GM12878 (cell line): ENCODE results near the gene PCBP4. TPM values are rescaled to one million over a fixed set of nuclear protein-coding genes. Genes with fewer than 3 reads are reported as not detected.

Experiments used
- BRCA1 ChIP-seq: IDR thresholded peaks from 2 replicates; pipeline ENCODE4 v1.6.1; 2011; ENCODE audit warnings: low read depth, low read length, improper control_type of control experiment
- CBX5 ChIP-seq: sonication (generic); IDR thresholded peaks from 2 replicates; pipeline ENCODE4 v1.6.1; 2016; ENCODE audit warnings: low read depth, moderate library complexity, mild to moderate bottlenecking, inconsistent platforms
- CEBPZ ChIP-seq: fragments of 150-350 bp; IDR thresholded peaks from 2 replicates; pipeline ENCODE4 v1.6.1; 2016; ENCODE audit warnings: low read depth, low read length
- ETV6 ChIP-seq, 2 experiments: fragments of 450-650 bp in 1 of 2; IDR thresholded peaks in 1 of 2; conservative IDR thresholded peaks in 1 of 2; 2 replicates each; pipeline ENCODE4 v1.6.1; 2014; ENCODE audit warnings: antibody characterized with exemption in 1 of 2, borderline replicate concordance in 1 of 2, low read depth in 1 of 2, mild to moderate bottlenecking in 1 of 2, moderate library complexity in 1 of 2
- FOS ChIP-seq: IDR thresholded peaks from 3 replicates; pipeline ENCODE4 v1.6.1; 2011; ENCODE audit warnings: borderline replicate concordance; ENCODE audit not compliant: insufficient read length; ENCODE audit errors: extremely low read depth
- HDAC2 ChIP-seq: fragments of 200-600 bp; sonication (generic); IDR thresholded peaks from 2 replicates; pipeline ENCODE4 v1.6.1; 2017
- HSF1 ChIP-seq: fragments of 150-350 bp; IDR thresholded peaks from 2 replicates; pipeline ENCODE4 v1.6.1; 2014; ENCODE audit warnings: mild to moderate bottlenecking, low read depth, low read length
- MXI1 ChIP-seq: fragments of 150-350 bp; IDR thresholded peaks from 2 replicates; pipeline ENCODE4 v1.6.1; 2011; ENCODE audit warnings: low read depth, mild to moderate bottlenecking, inconsistent platforms, low read length, improper control_type of control experiment
- NFXL1 ChIP-seq: fragments of 450-650 bp; IDR thresholded peaks from 2 replicates; pipeline ENCODE4 v1.6.1; 2017; ENCODE audit warnings: antibody characterized with exemption, mild to moderate bottlenecking, borderline replicate concordance
- NR2C1 ChIP-seq: fragments of 450-650 bp; IDR thresholded peaks from 2 replicates; pipeline ENCODE4 v1.6.1; 2017; ENCODE audit warnings: antibody characterized with exemption, mild to moderate bottlenecking, moderate library complexity
- PAX8 ChIP-seq: fragments of 450-650 bp; IDR thresholded peaks from 2 replicates; pipeline ENCODE4 v1.6.1; 2017; ENCODE audit warnings: mild to moderate bottlenecking, moderate library complexity
- PKNOX1 ChIP-seq: fragments of 450-650 bp; IDR thresholded peaks from 2 replicates; pipeline ENCODE4 v1.6.1; 2016; ENCODE audit warnings: mild to moderate bottlenecking
- POLR2A ChIP-seq: IDR thresholded peaks from 2 replicates; pipeline ENCODE4 v1.6.1; 2011; ENCODE audit warnings: low read depth, mild to moderate bottlenecking, low read length
- POLR2AphosphoS2 ChIP-seq: IDR thresholded peaks from 2 replicates; pipeline ENCODE4 v1.6.1; 2011; ENCODE audit warnings: low read depth, mild to moderate bottlenecking, low read length, improper control_type of control experiment, moderate library complexity
- RAD21 ChIP-seq: IDR thresholded peaks from 2 replicates; pipeline ENCODE4 v1.6.1; 2011; ENCODE audit warnings: mild to moderate bottlenecking, low read depth, low read length, moderate library complexity; ENCODE audit not compliant: insufficient read depth
- RBBP5 ChIP-seq: fragments of 200-600 bp; sonication (generic); conservative IDR thresholded peaks from 2 replicates; pipeline ENCODE4 v1.6.1; 2016
- RELA ChIP-seq: fragments of 450-650 bp; IDR thresholded peaks from 2 replicates; pipeline ENCODE4 v1.8.0; 2014; ENCODE audit warnings: borderline replicate concordance; ENCODE audit not compliant: partially characterized antibody
- SIN3A ChIP-seq: IDR thresholded peaks from 2 replicates; pipeline ENCODE4 v1.6.1; 2012; ENCODE audit warnings: low read depth, low read length, improper control_type of control experiment
- SMAD1 ChIP-seq: fragments of 450-650 bp; IDR thresholded peaks from 2 replicates; pipeline ENCODE4 v1.6.1; 2018; ENCODE audit warnings: mild to moderate bottlenecking, low read depth; ENCODE audit not compliant: partially characterized antibody
- SREBF2 ChIP-seq: IDR thresholded peaks from 2 replicates; pipeline ENCODE4 v1.6.1; 2012; ENCODE audit warnings: mild to moderate bottlenecking, low read length
- STAT1 ChIP-seq: fragments of 450-650 bp; conservative IDR thresholded peaks from 2 replicates; pipeline ENCODE4 v1.6.1; 2014; ENCODE audit warnings: antibody characterized with exemption, mild to moderate bottlenecking
- TARDBP ChIP-seq: IDR thresholded peaks from 2 replicates; pipeline ENCODE4 v1.6.1; 2016; ENCODE audit warnings: borderline replicate concordance
- WRNIP1 ChIP-seq: IDR thresholded peaks from 2 replicates; pipeline ENCODE4 v1.6.1; 2011; ENCODE audit warnings: low read depth, low read length, improper control_type of control experiment, borderline replicate concordance
- ZNF207 ChIP-seq: fragments of 450-650 bp; IDR thresholded peaks from 2 replicates; pipeline ENCODE4 v1.6.1; 2014; ENCODE audit warnings: antibody characterized with exemption, mild to moderate bottlenecking, borderline replicate concordance
- ZSCAN29 ChIP-seq: fragments of 450-650 bp; IDR thresholded peaks from 2 replicates; pipeline ENCODE4 v1.6.1; 2017; ENCODE audit warnings: mild to moderate bottlenecking, moderate library complexity
- polyA plus RNA-seq, 11 experiments: library from polyadenylated mRNA; depleted of rRNA in 4 of 11; unstranded in 6 of 11; stranded (reverse) in 5 of 11; fragments of >200 nt; fragmentation: Nextera tagmentation in 4 of 11; fragmentation: Illumina TruSeq in 1 of 11; extraction: Ambion mirVana in 4 of 11; extraction: Trizol in 1 of 11; gene quantifications; 1 replicate in 1 of 11; 2 replicates in 10 of 11; pipeline versions ENCODE4 v1.2.1 to v1.2.3, GENCODE V29; 2011 to 2016; ENCODE audit warnings: inconsistent platforms in 2 of 11, missing spikeins in 2 of 11, low read depth in 1 of 11
- total RNA-seq, 4 experiments: library from RNA; depleted of rRNA in 3 of 4; stranded (reverse); fragments of >200 nt in 3 of 4; fragmentation: Illumina TruSeq in 1 of 4; extraction: Trizol in 1 of 4; gene quantifications; 2 replicates each; pipeline versions ENCODE4 v1.2.1 to v1.2.3, GENCODE V29; 2013 to 2021
- TF ChIP-seq, protein P1 (sequence below): IDR thresholded peaks from 2 replicates; pipeline ENCODE4 v1.6.1; 2012; ENCODE audit warnings: low read depth, low read length, improper control_type of control experiment

Gene PCBP4
- total and polyA plus RNA-seq, 10 of the 15 experiments (the other 5 are each of a cell fraction or from before 2014, with no cell fraction given): 0.05 to 14.5 (median 4.2) TPM

- peak; percentile 36; the same call in 1 of the 2 replicates for TF ChIP-seq PKNOX1
- 0 out of 2 replicates have a peak, but pooled peaks have one; percentile 29 for TF ChIP-seq HSF1
- TF ChIP-seq SIN3A: peak; percentile 93
- no peak for TF ChIP-seq RBBP5
- TF ChIP-seq HDAC2: no peak; the same call in 1 of the 2 replicates
- peak; percentile 83 for TF ChIP-seq RAD21
- TF ChIP-seq STAT1: no peak
- TF ChIP-seq, protein P1, sequence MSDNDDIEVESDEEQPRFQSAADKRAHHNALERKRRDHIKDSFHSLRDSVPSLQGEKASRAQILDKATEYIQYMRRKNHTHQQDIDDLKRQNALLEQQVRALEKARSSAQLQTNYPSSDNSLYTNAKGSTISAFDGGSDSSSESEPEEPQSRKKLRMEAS: peak; percentile 93
- no peak for TF ChIP-seq PAX8
- no peak for TF ChIP-seq CEBPZ
- no peak for TF ChIP-seq CBX5
- peak; percentile 88 for TF ChIP-seq NR2C1
- no peak for TF ChIP-seq SMAD1
- 0 out of 2 replicates have a peak, but pooled peaks have one; percentile 37 for TF ChIP-seq ZSCAN29
- TF ChIP-seq WRNIP1: no peak
- TF ChIP-seq NFXL1: no peak
- no peak for TF ChIP-seq SREBF2
- peak; percentile 91 for TF ChIP-seq POLR2A
- no peak for TF ChIP-seq ETV6 (conservative IDR thresholded peaks at IDR 0.05 in 1 of 2, IDR thresholded peaks at IDR 0.05 in 1 of 2; ENCODE audit: borderline replicate concordance in 1 of 2, low read depth in 1 of 2)
- TF ChIP-seq POLR2AphosphoS2: peak; percentile 37; the same call in 1 of the 2 replicates
- no peak for TF ChIP-seq BRCA1
- TF ChIP-seq MXI1: peak; percentile 99
- TF ChIP-seq RELA: peak; percentile 48
- TF ChIP-seq FOS: peak; percentile 64
- TF ChIP-seq ZNF207: peak; percentile 80
- no peak for TF ChIP-seq TARDBP
These were observed 25.3 kb downstream of the PCBP4 start, which contains the start of the genes PARP3 and RRP9 (continued) for GRCh38 chr3:51941798-51942602.
